ENCODE data around the gene MAP3K5. TPM values are rescaled to one million over a fixed set of nuclear protein-coding genes. Genes with fewer than 3 reads are reported as not detected.

The MAP3K5 gene
- total and polyA plus RNA-seq, 4 donors: 7.5 to 28.3 (median 22.8) TPM

GRCh38 chr6:136788069-136788902 is 4.0 kb downstream of the MAP3K5 start:
- Histone ChIP-seq H3K36me3 (ENCODE audit: control insufficient read depth in 4 of 4, insufficient read depth in 4 of 4, low read length in 4 of 4) (no peaks in the 10 kb centered on the region), H3K9ac (ENCODE audit: insufficient read depth in 1 of 2, low read length in 2 of 2) (no peak overlapping the region), H3K4me3 (no peak overlapping the region), H3K9me3 (ENCODE audit: control insufficient read depth in 4 of 4, insufficient read depth in 3 of 4, low read length in 3 of 4) (no peaks in the 10 kb centered on the region), H3K27ac (ENCODE audit: low read depth in 1 of 2, low read length in 1 of 2) (no peak overlapping the region), H3K4me1 (ENCODE audit: control insufficient read depth in 5 of 5, insufficient read depth in 5 of 5, low read length in 5 of 5) (peaks cover under 1 to 28% (median 13%) of the 10 kb centered on the region in 5 donors), H3K27me3 (ENCODE audit: control insufficient read depth in 3 of 3, insufficient read depth in 3 of 3, low read length in 2 of 3) (peaks cover 0 to under 1% (median 0%) of the 10 kb centered on the region in 3 donors)
- WGBS, 2 donors: 61 to 68% methylated on average over 7 of the region's 7 CpGs
- DNase-seq: no peak
- TF ChIP-seq, protein P1, sequence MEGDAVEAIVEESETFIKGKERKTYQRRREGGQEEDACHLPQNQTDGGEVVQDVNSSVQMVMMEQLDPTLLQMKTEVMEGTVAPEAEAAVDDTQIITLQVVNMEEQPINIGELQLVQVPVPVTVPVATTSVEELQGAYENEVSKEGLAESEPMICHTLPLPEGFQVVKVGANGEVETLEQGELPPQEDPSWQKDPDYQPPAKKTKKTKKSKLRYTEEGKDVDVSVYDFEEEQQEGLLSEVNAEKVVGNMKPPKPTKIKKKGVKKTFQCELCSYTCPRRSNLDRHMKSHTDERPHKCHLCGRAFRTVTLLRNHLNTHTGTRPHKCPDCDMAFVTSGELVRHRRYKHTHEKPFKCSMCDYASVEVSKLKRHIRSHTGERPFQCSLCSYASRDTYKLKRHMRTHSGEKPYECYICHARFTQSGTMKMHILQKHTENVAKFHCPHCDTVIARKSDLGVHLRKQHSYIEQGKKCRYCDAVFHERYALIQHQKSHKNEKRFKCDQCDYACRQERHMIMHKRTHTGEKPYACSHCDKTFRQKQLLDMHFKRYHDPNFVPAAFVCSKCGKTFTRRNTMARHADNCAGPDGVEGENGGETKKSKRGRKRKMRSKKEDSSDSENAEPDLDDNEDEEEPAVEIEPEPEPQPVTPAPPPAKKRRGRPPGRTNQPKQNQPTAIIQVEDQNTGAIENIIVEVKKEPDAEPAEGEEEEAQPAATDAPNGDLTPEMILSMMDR (IDR thresholded peaks at IDR 0.05; ENCODE audit: control extremely low read depth, extremely low read depth): no peak
- ATAC-seq (ENCODE audit: insufficient read depth, low FRiP score): no peak

- 56 to 60% methylated on average over 4 of the region's 4 CpGs for WGBS, 2 donors
- peaks cover 0 to 28% (median 10%) of the 10 kb centered on the region in 5 donors for H3K4me1 ChIP-seq (ENCODE audit: control insufficient read depth in 5 of 5, insufficient read depth in 5 of 5, low read length in 5 of 5)
Observed at GRCh38 chr6:136787726-136788068, 4.6 kb downstream of the MAP3K5 start.

GRCh38 chr6:136786658-136787057 is 5.6 kb downstream of the MAP3K5 start:
- Histone ChIP-seq H3K27me3 (ENCODE audit: control insufficient read depth in 3 of 3, insufficient read depth in 3 of 3, low read length in 2 of 3) (no peaks in the 10 kb centered on the region), H3K4me1 (ENCODE audit: control insufficient read depth in 5 of 5, insufficient read depth in 5 of 5, low read length in 5 of 5) (peaks cover 0 to 28% (median 7%) of the 10 kb centered on the region in 5 donors), H3K36me3 (ENCODE audit: control insufficient read depth in 4 of 4, insufficient read depth in 4 of 4, low read length in 4 of 4) (no peaks in the 10 kb centered on the region), H3K9ac (ENCODE audit: insufficient read depth in 1 of 2, low read length in 2 of 2) (no peak overlapping the region), H3K9me3 (ENCODE audit: control insufficient read depth in 4 of 4, insufficient read depth in 3 of 4, low read length in 3 of 4) (no peaks in the 10 kb centered on the region), H3K27ac (ENCODE audit: low read depth in 1 of 2, low read length in 1 of 2) (no peak overlapping the region), H3K4me3 (no peak overlapping the region)
- no peak for DNase-seq
- TF ChIP-seq, protein P1 (IDR thresholded peaks at IDR 0.05; ENCODE audit: control extremely low read depth, extremely low read depth): no peak
- ATAC-seq (ENCODE audit: insufficient read depth, low FRiP score): no peak
- WGBS, 2 donors: 50 to 81% methylated on average over 6 of the region's 6 CpGs

More at GRCh38 chr6:136787726-136788068, 4.6 kb downstream of the MAP3K5 start:
- no peaks in the 10 kb centered on the region for H3K27me3 ChIP-seq (ENCODE audit: control insufficient read depth in 3 of 3, insufficient read depth in 3 of 3, low read length in 2 of 3)
- no peak for ATAC-seq (ENCODE audit: insufficient read depth, low FRiP score)
- peak overlapping the region in 1 of 2 donors; percentile 76 for H3K27ac ChIP-seq (ENCODE audit: low read depth in 1 of 2, low read length in 1 of 2)
- H3K4me3 ChIP-seq: no peak overlapping the region
- DNase-seq: no peak
- TF ChIP-seq, protein P1 (IDR thresholded peaks at IDR 0.05; ENCODE audit: control extremely low read depth, extremely low read depth): no peak
- no peaks in the 10 kb centered on the region for H3K36me3 ChIP-seq (ENCODE audit: control insufficient read depth in 4 of 4, insufficient read depth in 4 of 4, low read length in 4 of 4)
- no peak overlapping the region for H3K9ac ChIP-seq (ENCODE audit: insufficient read depth in 1 of 2, low read length in 2 of 2)
- H3K9me3 ChIP-seq (ENCODE audit: control insufficient read depth in 4 of 4, insufficient read depth in 3 of 4, low read length in 3 of 4): no peaks in the 10 kb centered on the region

Data from lung (tissue), 12 donors.